GM18867 (cell line): Measurements from ENCODE around the gene WNT11.

Experiments
- ATAC-seq: cut with Tn5 transposase; IDR thresholded peaks from one replicate; pipeline ENCODE4 v1.9.1; 2021; ENCODE audit warnings: mild to moderate bottlenecking, moderate library complexity; ENCODE audit not compliant: unreplicated experiment

WNT11 gene

DNA sequence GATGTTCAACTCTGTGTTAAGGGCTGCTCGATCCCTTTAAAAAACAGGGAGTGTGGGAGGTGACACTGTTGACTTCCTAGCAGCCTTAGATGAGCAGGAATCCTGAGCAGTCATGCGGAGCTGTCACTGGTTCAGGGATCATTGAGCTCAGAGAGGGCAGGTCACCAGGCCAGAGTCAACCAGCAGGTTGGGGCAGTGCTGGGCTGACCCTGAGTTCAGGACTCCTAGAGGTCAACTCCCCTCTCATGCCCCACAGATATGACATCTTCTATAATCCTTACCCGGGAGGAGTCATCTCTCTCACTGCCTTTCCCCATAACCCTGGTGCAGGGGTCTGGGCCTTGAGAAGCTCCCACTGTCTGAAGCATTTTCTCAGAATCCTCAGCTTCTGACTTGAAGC is 12.9 kb upstream of the WNT11 start:
- no peak for ATAC-seq

DNA sequence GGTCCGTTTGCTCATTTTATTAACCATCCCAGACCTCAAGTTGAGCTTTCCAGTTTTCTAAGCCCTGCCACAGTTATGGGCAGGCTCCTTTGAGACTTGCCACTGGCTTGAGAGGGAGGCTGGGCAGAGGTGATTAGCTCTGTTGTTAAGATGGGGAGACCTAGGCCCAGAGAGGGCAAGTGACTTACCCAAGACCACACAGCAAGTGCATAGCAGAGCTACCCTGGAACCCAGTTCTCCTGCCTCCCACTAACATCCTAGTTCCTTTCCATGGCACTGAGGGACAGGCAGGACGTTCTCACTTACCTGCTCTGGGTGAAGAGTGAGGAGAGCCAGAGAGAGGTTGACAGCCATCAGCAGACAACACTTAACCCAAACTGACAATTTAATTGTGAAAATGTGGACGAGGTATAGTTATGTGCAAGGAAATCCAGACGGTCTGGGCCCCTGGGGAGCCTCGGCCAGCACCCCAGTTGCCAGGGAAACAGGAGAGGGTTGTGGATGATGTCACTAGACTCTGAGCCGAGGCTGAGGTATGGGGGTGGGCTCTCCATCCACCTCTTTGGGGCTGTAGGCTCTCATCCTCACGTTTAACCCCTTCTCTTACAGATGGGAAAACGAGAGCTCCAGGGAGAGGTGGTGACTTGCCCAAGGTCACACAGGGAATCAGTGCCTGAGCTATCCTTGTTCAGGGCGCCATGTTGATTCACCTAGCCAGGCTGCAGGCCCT is 12.3 kb upstream of the WNT11 start:
- no peak for ATAC-seq

DNA sequence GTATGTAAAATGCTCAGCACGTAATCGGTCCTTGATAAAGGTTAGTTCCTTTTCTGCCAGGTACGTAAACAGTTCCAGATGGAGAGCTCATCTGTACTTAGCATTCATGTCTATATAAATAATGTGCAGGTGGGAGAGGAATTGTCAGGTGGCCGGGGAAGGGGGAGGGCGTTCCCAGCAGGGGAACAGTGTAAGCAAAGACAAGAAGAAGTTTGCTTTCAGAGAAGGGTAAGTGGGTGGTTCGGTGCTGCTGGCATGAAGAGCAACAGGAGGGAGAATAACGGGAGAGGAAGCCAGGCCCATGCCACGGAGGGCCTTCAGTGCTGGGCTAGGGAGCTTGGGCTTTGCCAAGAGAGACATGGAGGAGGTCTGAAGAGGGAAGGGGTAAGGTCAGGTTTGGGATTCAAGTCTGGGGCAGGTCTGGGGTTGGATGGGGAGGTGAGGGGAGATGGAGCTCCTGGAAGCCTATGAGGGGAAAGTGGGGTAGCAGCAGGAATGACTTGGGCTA is 11.4 kb upstream of the WNT11 start:
- no peak for ATAC-seq

DNA sequence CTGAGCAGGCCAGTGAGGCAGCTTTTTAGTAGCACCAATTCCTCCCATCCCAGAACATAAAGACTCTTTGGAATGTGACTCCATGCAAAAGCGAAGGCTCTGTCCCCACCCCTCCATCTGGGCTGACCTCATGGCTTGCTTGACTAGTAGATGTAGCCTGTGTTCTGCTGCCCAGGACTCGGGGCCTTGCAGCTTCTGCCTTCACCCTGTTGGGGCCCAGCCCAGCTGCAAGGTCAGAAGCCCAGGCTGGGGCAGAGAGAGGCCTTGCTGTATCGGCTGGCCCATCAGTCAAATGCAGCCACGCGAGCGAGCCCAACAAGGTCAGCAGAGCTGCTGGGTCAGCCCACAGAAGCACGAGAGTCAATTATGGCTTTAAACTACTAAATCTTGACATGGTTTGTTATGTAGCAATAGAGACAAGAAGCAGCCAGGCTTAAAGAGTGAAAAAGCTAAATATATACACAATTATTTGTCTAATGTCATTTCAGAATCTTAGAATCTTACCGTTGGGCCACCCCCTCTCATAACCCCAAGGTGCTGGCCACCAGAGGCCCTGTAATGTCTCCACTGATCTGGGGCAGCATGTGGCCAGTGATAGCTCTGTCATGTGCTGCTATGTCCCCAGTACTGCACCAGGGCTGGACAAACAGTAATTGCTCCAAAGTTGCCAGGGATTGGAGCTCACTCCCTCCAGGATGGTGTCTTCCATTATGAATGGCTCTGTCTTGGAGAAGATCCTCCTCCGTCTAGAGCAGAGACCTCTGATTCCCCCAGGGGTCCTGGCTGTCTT is 10.4 kb upstream of the WNT11 start:
- ATAC-seq: no peak

DNA sequence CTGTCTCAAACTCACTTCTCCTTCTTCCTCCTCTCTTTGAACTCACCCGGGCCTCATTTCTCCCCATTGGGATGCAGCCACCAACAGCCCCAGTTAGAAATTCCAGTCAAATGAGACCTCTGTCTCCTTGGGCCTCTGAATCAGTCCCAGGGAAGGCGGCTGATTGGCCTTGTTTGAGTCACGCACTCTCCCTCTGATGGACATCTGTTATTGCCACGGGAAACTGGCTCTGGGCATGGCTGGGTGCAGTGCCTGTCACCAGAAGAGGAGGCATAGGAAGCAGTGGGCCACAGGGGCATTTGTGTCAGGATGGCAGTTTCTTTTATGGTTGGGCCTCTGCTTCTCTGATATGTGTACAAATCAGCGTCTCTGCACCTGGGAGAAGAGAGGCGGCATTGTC is 9.6 kb upstream of the WNT11 start:
- no peak for ATAC-seq

DNA sequence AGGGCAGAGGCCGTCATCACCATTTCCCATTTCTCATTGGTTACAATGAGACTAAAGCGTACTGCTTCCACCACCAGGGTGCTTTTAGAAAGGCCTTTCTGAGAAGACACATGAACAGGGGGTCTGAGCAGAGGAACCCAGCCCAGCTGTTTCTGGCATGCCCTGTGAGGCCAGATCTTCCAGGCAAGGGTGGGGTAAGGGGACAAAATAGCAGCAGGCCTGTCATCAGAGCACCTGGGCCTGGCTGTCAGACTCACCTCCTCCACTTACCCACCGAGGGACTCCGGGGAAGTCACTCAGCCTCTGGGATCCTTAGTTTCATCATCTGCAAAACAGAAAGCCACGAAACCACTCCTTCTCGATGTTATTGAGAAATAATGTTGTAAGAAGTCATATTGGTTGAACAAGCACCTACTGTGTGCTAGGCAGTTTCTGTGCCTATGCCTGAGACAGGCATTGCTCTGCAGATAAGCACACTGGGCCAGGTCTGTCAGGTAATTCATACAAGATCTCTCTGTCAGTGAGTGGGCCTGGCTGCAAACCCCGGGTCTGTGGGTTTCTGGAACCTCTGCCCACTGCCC is 8.8 kb upstream of the WNT11 start:
- ATAC-seq: no peak

DNA sequence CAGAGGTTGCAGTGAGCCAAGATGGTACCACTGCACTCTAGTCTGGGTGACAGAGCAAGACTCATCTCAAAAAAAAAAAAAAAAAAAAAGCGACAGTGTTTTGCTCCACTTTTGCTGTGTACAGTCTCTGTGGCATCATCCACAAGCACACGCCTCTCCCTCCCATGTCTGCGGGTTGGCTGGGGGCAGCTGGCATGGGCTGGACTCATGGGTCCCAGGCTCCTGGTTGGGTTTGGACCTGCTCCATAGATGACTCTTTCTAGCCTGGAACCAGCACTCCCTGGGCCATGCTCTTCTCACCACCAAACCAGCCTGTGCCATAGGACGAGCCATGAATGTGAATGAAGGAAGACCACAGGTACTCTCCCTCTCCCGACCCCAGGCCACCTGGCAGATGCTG is 7.9 kb upstream of the WNT11 start:
- ATAC-seq: no peak

DNA sequence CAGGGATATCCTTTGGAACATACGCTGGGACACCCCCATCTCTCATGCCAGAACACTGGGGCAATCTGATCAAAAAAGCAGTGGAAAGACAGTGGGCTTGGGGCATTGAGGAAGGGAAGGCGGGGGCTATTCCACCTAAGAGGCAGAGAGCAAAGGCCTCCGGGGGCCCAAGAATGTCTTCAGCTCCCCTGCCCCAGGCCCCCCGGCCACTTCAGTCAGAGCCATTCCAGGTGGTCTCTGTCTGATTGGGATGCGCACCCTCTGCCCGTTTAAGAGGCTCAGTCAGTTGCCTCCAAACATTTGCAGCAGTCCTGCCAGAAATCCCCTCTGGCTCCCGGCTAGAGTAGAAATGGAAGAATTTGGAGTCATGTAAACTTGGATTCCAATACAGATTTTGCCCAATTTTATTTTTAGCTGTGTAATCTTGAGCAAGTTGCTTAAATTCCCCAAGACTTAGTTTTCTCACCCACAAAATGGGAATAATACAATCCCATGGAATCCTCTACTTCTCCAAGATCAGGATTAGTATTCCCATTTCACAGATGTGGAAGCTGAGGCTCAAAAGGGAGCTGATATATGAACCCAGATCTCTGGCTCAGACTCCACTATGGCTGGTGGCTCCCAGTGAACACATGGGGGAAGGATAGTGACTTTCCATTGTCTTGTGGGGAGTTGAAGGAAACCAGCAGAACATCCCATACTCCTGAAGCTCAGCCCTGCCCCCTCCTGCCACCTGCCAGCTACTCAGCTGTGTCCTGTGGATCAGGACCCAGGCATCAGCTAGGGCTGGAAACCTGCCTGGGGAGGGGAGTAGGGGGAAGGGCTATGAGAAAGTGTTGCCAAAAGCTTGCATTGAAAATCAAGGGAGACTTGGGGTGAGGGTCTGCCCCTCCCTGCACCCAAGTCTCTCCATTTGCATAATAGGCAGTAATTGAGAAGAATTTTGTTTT is 6.1 kb upstream of the WNT11 start:
- ATAC-seq: no peak

DNA sequence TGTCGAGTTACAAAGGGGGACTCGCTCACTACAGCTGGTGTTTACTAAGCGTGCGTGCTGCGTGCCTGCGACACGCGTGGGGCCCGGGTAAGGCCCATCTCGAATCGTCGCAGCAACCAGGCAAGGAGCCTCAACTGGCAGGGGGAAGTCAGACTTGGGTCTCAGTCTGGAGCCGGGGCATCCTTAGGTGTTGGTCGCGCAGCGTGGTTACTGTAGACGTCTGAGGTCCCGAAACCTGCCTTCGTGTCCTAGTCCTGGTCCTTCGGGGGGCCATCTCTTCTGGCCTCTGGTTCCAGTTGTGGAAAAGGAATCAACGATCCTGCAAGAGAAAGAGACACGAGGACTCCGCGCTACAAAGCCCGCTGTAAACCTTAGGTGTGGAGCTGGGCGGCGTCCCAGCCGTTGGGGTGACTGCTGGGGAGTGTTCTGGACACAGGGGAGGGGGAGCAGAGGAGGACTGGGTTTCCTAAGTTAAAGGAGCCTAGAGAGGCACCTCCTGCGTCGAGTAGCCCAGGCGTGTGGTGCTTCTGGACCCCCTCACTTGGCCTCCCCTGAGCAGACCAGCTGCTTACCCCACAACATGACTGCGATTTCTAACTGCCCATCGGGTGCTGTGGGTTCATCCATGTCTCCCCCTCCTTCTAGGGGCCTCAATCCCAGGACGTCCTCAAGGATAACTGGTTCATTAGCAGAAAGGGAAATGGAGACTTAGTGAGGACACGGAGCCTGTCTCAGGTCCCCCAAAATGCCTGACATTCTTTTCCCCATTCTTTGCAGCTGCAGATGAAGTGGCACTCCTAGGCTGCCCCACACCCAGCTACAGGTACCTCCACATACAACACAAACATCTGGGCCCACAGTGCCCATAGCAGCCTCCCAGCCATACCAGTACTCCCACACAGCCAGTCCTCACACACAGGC is 4.9 kb upstream of the WNT11 start:
- no peak for ATAC-seq

DNA sequence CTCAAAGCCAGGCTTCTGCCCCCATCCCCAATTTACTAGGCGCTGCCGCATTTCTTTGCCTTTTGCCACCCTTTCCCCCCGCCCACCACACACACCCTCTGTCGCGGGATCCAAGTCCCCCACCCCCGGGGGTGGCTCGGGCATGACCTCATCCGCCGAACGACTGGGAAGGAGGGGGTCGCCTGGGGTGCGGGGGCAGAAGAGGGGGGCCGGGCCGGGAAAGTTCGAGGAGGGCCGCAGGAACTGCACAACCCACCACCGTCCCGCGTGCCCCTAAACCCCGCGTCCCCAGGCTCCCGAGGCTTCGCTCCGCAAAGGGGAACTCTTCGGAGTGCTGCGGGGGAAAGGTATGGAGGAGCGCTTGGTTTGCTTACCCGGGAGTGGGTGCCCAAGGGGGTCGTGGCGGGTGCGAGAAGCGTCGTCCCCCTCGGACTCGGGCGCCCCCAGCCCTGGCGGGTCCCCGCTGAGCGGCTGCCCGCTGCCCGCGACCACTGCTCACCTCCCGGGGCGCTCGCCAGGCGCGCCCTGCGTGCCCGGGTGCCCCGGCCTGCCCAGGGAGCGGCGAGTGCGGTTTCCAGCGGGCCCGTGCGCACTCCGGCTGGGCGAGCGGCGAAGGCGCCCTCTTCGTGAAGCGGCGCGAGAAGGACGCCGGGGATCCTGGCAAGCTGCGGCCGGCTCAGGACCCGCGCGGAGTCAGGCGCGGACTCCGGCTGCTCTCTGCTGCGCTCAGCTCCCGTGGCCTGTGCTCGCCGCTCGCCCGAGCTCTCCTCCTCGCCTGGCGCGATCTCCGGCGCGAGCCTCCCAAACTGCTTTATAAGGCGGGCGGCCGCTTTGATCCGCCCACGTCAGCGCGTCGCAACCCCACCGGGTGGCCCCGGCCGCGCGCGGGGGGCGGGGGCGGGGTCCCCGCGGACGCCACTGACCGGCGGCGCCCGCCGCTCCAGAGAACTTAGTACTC is 4.0 kb upstream of the WNT11 start:
- no peak for ATAC-seq

DNA sequence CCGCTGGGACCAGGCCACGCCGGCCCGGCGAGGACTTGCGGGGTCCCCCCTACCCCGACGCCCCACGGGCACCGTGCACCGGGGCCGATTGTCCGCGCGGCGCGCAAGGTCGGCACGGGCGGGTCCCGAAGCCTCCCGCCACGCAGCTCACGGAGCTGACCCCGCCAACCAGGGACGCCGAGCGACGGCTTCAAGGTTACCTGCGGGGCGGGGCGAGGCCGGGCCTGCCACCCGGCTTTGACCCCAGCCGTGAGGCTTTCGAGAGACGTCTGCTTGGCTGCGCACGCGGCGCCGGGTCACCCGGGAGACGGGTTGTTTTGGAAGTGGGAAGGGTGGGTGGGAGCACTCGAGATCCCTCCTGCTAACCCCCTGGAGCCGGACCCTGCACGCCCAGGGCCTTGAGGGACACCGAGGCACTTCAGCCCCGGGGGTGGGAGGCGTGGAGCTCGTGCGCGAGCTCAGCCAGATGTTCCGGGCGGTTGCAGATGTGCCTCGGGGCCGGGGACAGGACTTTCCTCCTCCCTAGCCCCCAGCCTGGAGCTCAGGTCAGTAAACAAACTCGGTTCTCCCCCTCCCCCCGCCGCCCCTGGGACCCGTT is 3.2 kb upstream of the WNT11 start:
- no peak for ATAC-seq

DNA sequence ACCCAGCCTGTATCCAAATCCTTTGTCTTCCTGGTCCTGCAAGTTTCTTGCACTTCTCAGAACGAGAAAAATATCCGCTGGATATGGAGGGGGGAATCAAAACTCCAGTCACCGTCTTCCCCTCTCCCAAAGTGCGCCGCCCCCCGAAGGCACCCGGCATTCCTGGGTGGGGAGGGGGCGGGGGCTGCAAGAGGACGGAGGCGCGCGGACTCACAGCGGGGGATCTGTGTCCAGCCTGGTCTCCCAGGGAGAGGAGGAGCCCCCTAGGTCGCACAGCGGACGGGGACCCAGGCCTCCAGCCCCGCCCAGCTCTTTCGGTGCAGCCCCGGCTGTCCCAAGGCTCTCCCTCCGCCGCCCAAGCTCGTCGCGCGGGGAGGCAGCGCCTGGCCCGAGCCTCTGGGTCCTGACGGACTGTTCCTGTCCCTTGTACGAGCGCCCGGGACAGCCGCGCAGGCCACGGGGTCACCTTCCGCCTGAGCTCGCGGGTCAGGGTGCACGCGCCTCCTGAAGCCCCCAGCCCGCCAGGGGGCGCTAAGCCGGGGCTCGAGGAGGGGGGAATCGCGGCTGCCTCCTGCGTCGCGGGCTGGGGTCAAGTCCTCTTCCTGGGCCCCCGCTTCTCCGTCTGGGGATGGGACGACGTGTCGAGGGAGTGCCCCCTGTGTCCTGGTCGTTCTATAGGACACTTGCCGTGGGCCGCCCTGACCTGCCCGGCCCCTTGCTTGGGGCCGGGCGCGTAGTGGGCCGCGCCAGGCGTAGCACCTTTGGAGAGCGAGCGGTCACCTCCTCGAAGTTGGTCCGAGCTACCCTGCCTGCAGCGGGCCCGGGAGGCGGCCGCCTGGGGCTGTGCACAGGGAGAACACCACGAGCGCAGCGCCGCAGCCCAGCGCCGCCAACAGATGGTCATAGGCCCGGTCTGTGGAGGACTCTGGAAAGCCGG is 2.4 kb upstream of the WNT11 start:
- peak; percentile 50 for ATAC-seq

DNA sequence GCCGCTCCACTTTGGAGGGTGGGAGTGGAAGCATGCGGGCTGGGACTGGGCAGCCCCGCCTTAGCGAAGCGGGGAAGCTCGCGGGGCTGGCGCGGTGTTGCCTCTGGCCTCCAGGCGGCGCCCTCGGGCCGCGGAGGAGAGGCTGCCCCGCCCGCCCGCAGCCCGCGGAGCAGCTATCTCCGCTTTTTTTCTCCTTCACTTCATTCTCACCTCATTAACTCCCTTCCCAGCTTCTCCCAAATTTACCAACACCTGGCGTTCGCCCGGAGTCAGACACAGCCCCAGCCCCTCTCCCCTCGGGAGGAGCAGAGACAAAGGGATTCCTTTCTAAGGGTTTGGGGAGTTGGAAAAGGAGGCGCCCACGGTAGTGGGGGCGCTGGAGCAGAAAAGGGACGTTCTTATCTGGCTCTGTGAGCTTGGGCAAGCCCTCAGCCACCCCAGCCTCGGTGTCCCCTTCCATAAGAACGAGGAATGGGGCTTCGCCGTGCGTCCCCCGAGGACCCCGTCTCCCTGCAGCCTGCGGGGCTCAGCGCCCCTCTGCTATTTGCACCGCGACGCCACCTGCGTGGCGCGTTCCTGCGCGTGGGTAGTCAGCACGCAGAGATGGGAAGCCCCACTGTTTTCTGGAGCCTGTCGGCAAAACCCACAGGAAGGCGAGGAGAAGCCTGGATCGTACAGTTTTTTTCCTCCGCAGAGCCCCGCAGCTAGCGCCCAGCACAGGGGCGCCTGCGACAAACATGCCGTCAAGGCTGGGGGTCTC is 1.5 kb upstream of the WNT11 start:
- ATAC-seq: peak; percentile 61

DNA sequence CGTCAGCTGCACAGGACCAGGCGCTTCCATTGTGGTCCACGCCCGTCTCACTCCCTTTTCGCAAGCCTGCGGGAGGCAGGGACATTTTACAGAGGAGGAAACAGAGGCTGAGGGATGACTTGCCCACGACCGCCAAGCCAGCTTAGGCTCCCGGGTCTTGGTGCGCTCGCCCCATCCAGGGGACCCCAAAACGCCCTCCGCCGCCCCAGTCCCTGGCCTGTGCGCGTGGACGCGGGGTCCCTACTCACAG is 300 bp downstream of the WNT11 start:
- ATAC-seq: no peak

DNA sequence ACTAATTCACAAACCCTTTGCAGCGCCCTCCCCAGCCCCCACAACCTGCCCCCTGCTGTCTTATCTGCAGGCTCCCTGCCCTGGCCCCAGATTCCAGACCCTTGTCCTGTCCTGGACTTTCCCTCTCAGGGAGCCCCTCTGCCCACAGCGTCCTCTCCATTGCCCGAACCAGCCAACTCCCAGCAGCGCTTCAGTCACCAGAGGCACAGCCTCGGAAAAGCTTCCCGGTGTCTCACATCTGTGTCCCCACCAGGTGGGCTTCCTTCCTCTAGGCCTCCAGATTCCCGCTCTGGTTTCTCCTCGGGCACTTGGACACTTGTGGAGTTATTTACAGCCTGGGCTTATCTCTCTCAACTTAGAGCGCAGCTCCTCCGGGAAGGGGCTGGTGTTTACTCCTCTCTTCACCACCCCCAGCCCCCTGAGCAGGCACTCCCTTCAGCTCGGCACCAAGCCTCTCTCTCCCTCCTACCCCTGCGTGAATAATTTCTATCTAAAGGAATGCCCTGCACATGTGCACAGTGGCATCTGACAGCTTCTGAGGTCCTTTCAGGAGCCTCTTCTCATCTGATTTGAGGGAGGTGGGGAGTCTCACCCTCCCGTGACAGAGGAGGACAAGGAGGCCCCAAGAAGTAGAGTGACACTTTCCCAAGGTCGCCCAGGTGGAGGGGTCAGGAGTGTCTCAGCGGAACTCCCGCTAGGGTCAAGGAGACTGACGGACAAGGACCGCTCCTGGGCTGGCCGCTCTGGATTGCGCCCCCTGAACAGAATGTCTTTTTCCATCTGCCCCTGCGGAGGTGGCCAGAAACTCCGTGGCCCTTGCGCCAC is 838 bp downstream of the WNT11 start:
- no peak for ATAC-seq

DNA sequence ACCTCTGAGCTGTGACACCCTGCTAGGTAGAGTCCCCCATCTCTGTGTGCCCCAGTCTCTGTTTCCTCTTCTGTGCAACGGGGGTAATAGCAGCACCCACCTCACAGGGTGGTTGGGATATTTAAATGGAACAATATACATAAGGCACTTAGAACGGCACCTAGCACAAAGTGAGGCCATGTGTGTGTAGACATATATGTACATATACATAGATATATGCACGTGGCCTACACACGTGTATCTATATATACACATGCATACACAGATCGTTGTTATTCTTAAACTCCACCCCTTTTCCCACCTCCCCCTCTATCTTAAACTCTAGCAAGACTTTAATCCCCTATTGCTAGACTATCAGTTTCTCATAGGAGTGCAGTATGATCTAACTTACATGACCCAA is 2.4 kb downstream of the WNT11 start:
- no peak for ATAC-seq
